ENCODE data around the gene PKP4. TPM values are rescaled to one million over a fixed set of nuclear protein-coding genes. Genes with fewer than 3 reads are reported as not detected.

Gene PKP4
- total and polyA plus RNA-seq, 2 donors from 2014 or later = 120 to 243 TPM

DNA sequence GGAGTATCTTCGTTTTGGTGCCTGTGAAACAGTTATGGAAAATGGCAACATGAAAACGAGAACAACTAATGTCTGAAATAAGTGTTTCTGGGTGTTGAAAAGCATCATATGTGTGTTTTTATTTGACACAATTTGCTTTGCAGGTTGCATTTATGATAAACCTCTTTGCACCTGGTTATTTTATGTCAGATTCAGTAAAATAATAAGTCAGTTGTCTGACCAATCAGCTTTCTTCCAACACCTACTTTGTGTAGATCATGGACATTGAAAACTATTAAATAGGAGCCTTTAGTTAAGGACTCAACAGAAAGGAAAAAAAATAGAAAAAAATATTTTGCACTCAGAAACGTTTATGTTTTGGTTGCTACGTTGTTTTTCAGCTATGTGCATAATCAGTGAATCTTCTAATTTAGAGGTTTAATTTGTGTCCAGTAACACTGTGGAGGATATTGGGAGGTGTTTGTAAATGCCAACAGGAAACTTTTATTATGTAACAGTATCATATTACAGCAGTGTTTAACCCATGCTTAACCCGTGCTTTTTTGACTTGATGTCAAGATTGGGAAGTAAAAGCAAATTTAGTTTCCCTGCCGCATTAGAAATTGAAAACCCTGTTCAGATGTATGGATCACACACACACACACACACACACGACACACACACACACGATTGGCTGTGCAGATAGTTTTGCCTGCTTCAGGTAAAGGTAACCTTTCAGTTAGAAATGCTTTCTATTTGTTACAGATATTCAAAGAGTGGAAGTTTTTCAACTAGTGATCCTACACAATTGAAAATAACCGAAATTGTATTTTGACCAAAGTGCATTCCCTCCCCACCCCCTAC lies 2.6 kb downstream of the PKP4 start:
- peak overlapping the region; percentile 98 to 99 for H3K27ac ChIP-seq (ENCODE audit: low read depth in 2 of 2, low read length in 2 of 2)

DNA sequence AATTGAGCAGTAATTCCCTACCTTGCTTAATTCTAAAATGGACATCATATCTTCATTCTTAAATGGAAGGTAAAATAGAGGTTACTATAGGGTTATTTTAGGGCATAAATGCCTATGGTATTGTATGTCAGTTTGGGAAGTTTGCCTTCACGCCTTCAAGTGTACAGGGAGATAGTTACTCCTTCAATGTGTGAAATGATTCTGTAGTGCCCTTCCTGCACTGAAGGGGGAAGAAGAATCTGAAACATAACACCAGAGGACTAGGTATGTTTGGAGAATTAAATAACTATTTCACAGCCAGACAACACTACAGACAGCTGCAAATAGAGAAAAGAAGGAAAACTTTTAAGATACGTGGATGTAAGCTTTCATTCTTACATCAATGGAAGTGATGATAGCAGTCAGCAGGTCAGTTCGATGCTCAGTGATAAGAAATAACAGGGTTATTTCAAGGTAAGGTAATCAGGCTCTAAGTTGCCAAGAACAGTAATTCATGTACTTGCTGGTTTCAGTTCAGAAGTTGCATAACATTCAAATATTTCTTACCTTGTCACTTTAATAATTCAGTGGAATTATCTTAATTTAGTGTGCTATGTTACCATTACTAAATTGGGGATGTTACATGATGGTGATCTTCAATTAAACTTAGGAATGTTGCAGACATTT lies 4.0 kb downstream of the PKP4 start:
- FAIRE-seq = no peak

More for the DNA sequence above, 2.6 kb downstream of the PKP4 start:
- no peaks in the 10 kb centered on the region for H3K9me3 ChIP-seq (ENCODE audit: control insufficient read depth in 2 of 3, insufficient read depth in 1 of 3, low read length in 3 of 3)
- no peaks in the 10 kb centered on the region for H3K36me3 ChIP-seq (ENCODE audit: control insufficient read depth in 2 of 3, insufficient read depth in 3 of 3, low read length in 3 of 3)
- FAIRE-seq (no peak), DNase-seq (peak in 2 of 5 donors; percentile 40 to 72)
- TF ChIP-seq, protein P1, sequence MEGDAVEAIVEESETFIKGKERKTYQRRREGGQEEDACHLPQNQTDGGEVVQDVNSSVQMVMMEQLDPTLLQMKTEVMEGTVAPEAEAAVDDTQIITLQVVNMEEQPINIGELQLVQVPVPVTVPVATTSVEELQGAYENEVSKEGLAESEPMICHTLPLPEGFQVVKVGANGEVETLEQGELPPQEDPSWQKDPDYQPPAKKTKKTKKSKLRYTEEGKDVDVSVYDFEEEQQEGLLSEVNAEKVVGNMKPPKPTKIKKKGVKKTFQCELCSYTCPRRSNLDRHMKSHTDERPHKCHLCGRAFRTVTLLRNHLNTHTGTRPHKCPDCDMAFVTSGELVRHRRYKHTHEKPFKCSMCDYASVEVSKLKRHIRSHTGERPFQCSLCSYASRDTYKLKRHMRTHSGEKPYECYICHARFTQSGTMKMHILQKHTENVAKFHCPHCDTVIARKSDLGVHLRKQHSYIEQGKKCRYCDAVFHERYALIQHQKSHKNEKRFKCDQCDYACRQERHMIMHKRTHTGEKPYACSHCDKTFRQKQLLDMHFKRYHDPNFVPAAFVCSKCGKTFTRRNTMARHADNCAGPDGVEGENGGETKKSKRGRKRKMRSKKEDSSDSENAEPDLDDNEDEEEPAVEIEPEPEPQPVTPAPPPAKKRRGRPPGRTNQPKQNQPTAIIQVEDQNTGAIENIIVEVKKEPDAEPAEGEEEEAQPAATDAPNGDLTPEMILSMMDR (IDR thresholded peaks at IDR 0.05; ENCODE audit: borderline replicate concordance, extremely low read depth, insufficient read depth) = no peak
- intact Hi-C loops (cut with DNase I) = loop anchor here (10.0 kb wide), 1 partner anchor 285 kb away; no protein-coding TSS in a partner anchor
- H3K9ac ChIP-seq (ENCODE audit: low read length in 3 of 3) = peak overlapping the region; percentile 23 to 75 (median 24)
- H3K4me3 ChIP-seq (ENCODE audit: low read length in 3 of 3) = peak overlapping the region; percentile 40 to 91 (median 87)
- H3K4me1 ChIP-seq (ENCODE audit: control insufficient read depth in 2 of 3, insufficient read depth in 2 of 3, low read depth in 1 of 3, low read length in 3 of 3) = peaks cover 0 to 18% (median 17%) of the 10 kb centered on the region in 3 donors
- no peaks in the 10 kb centered on the region for H3K27me3 ChIP-seq (ENCODE audit: control insufficient read depth, insufficient read depth, low read length)

DNA sequence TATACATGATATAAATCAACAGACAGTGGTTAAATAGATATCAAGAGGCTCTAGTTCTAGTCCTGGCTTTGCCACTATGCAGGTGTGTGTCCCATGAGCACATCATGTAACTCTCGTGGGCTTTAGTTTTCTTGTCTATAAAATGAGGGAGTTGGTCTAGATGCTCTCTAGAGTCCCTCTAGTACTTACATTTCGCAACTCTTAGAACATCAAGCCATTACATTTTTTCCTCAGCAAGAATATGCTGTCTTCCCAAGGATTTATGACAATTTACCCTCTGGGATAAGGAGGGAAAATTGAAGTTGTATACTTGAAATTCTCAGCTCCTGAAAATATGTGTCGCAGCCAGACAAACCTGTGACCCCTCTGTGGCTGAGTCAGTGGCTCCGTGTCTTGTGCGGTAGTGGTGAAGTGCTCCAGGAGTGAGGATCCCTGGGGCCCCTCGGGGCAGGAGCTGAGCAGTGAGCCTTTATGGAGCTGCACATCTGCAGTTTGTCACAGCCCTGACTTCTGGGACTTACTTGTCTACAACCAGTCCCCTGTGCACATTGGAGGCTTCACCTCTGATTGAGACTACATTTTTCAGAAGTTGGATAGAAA lies 6.8 kb downstream of the PKP4 start:
- Histone ChIP-seq H3K4me3 (ENCODE audit: low read length in 3 of 3) (no peak overlapping the region), H3K27ac (ENCODE audit: low read depth in 2 of 2, low read length in 2 of 2) (no peak overlapping the region), H3K4me1 (ENCODE audit: control insufficient read depth in 2 of 3, insufficient read depth in 2 of 3, low read depth in 1 of 3, low read length in 3 of 3) (peaks cover 0 to 18% (median 8%) of the 10 kb centered on the region in 3 donors), H3K36me3 (ENCODE audit: control insufficient read depth in 2 of 3, insufficient read depth in 3 of 3, low read length in 3 of 3) (no peaks in the 10 kb centered on the region), H3K27me3 (ENCODE audit: control insufficient read depth, insufficient read depth, low read length) (no peaks in the 10 kb centered on the region), H3K9ac (ENCODE audit: low read length in 3 of 3) (no peak overlapping the region), H3K9me3 (ENCODE audit: control insufficient read depth in 2 of 3, insufficient read depth in 1 of 3, low read length in 3 of 3) (no peaks in the 10 kb centered on the region)
- intact Hi-C loops (cut with DNase I) = loop anchor here (10.0 kb wide), 1 partner anchor 281 kb away; no protein-coding TSS in a partner anchor
- DNase-seq (no peak), FAIRE-seq (no peak)
- TF ChIP-seq, protein P1 (IDR thresholded peaks at IDR 0.05; ENCODE audit: borderline replicate concordance, extremely low read depth, insufficient read depth) = no peak

More for the DNA sequence above, 4.0 kb downstream of the PKP4 start:
- Histone ChIP-seq H3K4me1 (ENCODE audit: control insufficient read depth in 2 of 3, insufficient read depth in 2 of 3, low read depth in 1 of 3, low read length in 3 of 3) (peaks cover 0 to 18% (median 17%) of the 10 kb centered on the region in 3 donors), H3K27ac (ENCODE audit: low read depth in 2 of 2, low read length in 2 of 2) (no peak overlapping the region), H3K36me3 (ENCODE audit: control insufficient read depth in 2 of 3, insufficient read depth in 3 of 3, low read length in 3 of 3) (no peaks in the 10 kb centered on the region), H3K27me3 (ENCODE audit: control insufficient read depth, insufficient read depth, low read length) (no peaks in the 10 kb centered on the region), H3K4me3 (ENCODE audit: low read length in 3 of 3) (peak overlapping the region in 2 of 3 donors; percentile 12 to 91), H3K9me3 (ENCODE audit: control insufficient read depth in 2 of 3, insufficient read depth in 1 of 3, low read length in 3 of 3) (no peaks in the 10 kb centered on the region), H3K9ac (ENCODE audit: low read length in 3 of 3) (peak overlapping the region in 1 of 3 donors; percentile 8)
- TF ChIP-seq, protein P1 (IDR thresholded peaks at IDR 0.05; ENCODE audit: borderline replicate concordance, extremely low read depth, insufficient read depth) = no peak
- peak in 2 of 5 donors; percentile 41 to 57 for DNase-seq
- intact Hi-C loops (cut with DNase I) = loop anchor here (10.0 kb wide), 1 partner anchor 284 kb away; no protein-coding TSS in a partner anchor
